ENCODE measurements around the gene THADA.

The THADA gene

DNA sequence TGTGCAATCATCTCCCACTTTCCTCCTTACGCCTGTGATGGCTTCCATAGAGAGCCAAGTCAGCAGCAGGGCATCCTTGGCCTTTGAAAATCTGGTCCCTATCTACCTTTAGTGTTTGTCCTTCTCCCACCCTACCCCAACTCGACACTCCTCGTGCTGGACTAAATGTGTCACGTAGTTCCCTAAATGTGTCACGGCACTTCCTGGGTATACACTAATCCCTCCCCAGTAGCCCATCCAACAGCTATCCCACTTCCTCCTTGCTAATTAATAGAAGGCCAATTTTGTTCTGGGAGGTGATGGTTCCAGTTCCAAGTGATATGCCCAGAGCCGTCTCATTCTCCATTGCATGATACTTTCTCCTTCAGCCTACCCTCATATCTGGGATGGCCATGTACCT lies 332.9 kb downstream of the THADA start:
- no peak for DNase-seq

DNA sequence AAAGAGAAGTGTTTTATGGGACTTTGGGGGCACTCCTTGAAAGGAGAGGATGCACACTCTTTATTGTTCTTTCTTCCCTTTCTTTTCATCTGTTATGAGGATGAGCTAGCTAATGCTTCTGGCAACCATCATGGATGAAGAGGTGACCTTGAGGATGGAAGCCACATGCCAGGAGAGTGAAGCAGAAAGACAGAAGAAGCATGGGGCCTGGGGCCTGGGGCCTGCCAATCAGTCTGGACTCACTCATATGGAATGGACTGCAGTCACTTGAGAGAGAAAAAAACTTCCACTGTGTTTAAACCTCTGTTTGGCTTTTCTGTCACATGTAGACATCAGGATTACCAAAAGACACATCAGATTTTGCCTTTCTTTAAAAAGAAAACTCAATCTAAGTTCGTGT lies 333.6 kb downstream of the THADA start:
- DNase-seq = no peak

GRCh38 chr2:43259512-43259911 lies 336.3 kb downstream of the THADA start:
- no peak for DNase-seq

GRCh38 chr2:43258547-43259156 lies 337.2 kb downstream of the THADA start:
- DNase-seq = no peak

DNA sequence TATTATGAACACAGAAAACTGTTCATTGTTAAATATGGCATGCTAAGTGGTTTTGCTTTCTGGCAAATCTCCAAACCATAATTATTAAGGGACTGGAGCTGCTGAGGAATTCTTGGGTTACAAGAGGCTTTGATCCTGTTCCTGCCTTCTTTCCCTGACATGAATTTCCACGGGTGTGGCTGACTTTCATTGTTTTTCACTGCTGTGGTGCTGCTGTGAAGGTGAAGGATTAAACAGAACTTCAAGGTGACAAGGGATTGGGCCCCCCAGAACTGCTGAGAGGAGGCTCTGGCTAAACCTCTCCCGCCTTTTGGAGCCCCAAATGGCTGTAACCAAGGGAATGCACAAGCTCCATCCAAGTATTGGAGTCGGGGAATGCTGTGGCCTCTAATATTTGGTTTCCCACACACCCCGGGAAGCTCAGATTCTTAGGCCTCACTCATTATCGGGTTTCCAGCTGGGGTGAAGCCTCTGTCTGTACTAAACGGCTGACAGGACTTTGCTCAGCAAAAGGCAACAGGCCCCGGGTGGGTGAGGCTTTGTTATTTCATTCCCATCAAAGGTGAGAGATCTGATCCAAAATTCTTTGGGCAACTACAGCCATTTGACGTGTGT lies 340.4 kb downstream of the THADA start:
- DNase-seq = no peak

DNA sequence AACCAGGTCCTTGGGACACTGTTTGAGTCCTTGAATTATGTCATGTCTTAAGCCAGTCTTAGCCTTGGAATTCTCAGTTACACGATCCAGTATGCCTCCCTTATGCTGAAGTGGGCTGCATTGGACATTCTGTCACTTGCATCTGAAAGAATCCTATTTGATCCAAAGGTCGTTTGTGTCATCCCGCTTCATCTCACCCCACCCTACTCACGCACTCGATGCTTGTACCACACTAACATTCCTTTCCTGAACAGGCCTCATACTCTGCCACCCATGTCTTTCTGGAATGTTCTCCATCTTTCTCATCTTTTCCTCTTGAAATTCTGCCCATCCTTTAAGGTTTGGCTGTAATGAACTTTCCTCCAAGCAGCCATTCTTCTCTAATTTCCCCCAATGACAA lies 341.5 kb downstream of the THADA start:
- DNase-seq = no peak

DNA sequence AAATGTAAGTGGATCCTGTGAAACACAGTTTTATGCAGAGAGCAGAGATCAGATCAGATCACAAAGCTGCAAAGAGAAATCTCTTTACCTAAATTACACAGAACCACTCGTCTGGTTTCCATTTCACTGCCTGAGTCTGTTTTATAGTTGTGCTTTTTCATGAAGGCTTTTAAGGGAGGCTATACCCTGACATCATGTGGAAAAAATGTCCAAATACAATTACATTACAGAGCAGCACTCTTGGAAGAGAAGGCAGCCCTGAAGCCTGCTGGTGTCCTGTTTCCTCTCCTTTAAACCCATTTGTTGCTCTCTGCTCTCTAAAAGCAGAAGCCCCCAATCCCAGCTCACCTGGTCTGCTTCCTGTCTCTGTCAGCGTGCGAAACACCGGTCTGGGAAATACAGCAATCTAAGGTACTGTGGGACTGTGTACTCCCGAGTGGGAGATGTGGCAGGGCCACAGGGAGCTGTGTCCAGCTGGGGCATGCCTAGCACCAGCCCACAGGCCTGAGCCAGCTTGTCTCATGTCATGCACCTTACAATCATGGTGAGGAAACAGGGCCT lies 344.6 kb downstream of the THADA start:
- DNase-seq = no peak

DNA sequence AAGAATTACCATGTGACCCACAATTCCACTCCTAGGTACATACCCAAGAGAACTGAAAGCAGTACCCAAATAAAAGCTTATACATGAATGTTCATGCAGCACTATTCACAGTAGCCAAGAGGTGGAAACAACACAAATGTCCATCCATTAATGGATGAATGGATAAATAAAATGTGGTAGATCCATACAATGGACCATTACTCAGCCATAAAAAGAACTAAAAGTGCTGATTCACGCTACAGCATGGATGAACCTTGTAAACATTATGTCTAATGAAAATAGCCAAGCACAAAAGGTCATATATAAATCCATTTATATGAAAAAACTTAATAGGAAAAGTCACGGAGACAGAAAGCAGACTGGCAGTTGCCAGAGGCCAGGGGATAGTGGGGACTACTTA lies 345.8 kb downstream of the THADA start:
- DNase-seq = no peak

GRCh38 chr2:43248621-43249020 lies 347.2 kb downstream of the THADA start:
- DNase-seq = no peak

- no peak for DNase-seq
Measured at GRCh38 chr2:43246641-43247040, 349.2 kb downstream of the THADA start.

DNA sequence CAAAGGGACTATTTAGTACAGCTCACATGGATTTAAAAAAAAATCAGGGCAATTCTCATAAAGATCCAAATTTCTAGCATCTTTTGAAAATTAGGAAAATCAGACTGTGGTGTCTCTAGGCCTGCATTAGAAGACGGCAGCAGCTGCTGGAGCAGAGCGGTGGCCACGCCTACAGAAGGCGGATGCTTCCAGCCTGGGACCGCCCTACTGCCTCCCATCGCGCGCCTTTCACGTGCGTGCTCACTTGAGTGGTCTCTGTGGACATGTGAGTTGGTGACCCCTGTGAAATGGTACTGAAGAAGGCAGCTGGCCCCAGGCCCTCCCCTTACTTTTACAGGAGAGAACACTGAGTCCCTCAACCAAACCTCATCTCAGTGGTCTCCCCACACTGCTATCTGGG lies 354.3 kb downstream of the THADA start:
- no peak for DNase-seq

- DNase-seq = no peak
Measured at GRCh38 chr2:43240766-43241150, 355.1 kb downstream of the THADA start.

DNA sequence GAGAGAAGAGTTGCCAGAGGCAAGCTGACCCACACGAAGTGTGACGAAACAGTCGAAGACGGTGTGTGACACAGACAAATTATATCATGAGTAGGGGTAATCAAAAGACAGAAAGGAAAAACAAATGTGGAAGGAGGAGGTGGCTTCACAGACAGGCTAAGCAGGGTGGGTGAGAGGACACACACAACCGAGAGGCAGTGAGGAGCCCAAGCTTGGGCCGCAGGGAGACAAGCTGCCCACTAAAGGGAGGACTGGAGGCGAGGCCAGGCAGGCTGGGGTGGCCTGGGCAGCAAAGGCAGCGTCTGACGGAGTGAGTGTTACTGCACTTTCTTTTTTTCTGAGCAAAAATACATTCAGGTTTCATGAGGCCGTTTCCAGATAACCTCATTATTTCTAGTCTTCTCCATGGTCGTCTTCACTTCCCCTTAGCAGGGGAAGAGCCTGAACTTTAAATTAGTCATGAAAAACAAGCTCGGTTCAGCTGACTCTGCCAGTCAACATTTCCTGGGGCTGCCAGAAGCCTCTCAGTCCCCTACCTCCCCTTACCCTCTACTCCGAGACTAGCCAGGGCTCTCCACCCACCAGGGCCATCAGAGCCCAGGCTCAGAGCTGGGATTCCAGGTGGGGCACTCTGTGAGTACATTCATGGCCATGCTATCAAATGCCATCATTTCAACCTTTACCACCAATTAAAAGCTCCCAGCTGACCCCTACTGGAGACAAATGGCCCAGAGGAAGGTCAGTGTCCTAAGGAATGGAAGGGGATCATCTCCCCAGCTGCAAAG lies 355.7 kb downstream of the THADA start:
- DNase-seq = no peak

- no peak for DNase-seq
Measured at GRCh38 chr2:43238813-43239212, 357.0 kb downstream of the THADA start.

GRCh38 chr2:43238176-43238575 lies 357.7 kb downstream of the THADA start:
- no peak for DNase-seq

DNA sequence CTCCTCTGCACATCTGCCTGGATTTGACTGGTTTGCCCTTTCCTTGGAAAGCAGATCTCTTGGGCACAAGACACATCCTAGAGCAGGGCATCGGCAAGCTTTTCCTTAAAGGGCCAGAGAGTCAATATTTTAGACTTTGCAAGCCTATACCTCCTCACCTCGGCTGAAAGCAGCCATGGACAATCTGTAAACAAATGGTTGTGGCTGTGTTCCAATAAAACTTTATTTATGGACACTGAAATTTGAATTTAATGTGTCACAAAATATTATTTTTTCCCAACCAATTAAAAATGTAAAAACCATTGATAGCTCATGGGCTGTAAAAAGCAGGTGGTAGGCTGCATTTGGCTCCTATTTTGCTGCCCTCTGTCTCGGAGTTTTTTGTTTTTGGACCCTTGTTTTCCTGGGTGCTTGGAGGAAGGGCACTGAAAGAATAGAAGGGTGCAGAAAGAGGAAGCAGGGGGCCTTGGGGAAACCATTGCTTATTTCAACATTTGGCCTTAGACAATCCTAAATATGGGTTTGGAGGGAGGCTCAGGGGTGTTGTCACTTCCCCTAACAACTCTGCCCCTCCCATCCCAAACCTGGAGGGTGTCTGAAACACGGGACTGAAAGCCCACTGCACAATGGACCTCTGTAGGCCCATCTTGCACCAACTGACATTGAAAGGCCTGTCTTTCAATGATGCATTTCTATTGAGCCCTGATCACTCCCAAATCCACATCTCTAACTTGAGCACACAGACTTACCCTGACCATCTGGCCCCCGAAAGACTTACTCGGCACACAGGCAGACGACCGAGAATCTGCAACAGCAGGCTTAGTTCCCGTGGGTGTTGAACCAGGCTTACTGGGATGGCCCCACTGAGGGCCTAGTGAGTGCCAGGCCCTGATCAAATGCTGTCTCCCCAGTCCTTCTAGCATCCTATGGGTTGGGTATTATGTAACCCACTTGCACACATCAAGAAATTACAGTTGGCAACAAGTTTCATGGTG lies 362.3 kb downstream of the THADA start:
- no peak for DNase-seq

DNA sequence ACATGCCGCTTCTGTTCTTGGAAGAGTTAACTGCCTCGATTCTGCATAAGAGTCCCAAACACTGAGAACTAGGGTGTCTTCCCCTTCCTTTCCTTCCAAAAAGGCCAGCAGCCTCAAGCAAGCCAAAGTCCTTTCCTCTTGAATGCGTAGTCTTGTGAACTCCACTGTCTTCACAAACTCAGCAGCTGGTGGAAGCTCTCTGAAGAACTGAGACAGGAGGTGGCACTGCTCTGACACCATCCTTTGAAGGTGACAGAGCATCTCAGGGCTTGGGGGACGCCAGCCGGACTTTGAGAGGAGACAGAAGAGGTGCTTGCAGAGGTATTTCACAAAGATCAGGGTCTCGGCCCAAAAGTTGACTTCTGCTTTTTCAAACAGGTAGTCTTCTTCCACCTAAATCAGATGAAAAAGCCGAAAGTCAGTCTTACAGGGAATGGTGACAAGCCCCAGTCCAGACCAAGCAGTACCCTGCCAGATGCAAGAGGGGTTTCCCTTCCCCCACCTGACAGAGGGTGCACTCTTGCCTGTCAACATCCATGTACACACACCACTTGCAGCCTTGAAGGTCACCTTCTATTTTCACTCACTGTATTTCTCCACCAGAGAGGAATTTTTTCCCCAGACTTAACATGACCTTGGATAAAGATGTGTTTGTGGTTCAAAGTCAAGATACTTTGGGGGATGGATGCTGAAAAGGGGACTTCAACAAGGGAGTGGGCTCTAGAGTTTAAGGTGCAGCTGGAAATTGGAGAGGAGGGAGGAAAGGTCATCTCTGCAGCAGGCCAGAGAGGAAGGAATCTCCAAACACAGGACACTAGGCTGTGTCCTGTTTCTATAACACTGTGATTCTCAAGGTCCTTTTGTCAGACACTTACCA lies 364.6 kb downstream of the THADA start:
- no peak for DNase-seq

DNA sequence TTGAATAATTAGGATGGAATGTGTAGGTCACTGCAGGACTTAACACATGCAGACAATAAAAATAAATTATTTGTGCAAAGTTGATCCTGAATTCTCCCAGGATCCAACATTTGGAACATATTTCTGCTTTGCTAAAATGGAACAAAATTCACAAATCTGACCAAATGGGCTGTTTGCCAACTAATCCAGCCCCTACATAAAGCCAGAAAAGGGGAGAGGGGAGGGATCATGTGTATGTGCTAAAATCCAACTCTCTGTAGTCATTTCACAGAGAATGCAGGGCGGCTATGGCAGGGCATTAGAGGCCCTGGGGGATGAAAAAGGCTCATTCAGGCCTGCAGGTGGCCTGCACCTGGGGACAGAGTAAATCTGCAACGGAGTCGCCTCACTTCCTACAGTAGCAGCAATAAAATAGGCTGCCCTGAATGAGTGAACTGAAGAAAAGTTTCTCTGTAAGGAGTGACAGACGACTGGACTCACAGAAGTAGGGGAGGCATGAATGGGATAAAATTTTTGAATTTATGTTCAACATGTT lies 365.4 kb downstream of the THADA start:
- no peak for DNase-seq

- no peak for DNase-seq
Measured at GRCh38 chr2:43228756-43229659, 366.8 kb downstream of the THADA start.

GRCh38 chr2:43228321-43228751 lies 367.5 kb downstream of the THADA start:
- no peak for DNase-seq

Measured in stimulated activated CD8-positive, alpha-beta memory T cell treated with anti-CD3 and anti-CD28 coated beads, Interleukin-4, amount 100 ng/mL, for 48 hours (primary cell).